ENCODE data around the gene DMPK. TPM values are rescaled to one million over a fixed set of nuclear protein-coding genes. Genes with fewer than 3 reads are reported as not detected.

DMPK gene
- polyA plus RNA-seq, 3 donors: 36.1 to 119 (median 40.8) TPM

DNA sequence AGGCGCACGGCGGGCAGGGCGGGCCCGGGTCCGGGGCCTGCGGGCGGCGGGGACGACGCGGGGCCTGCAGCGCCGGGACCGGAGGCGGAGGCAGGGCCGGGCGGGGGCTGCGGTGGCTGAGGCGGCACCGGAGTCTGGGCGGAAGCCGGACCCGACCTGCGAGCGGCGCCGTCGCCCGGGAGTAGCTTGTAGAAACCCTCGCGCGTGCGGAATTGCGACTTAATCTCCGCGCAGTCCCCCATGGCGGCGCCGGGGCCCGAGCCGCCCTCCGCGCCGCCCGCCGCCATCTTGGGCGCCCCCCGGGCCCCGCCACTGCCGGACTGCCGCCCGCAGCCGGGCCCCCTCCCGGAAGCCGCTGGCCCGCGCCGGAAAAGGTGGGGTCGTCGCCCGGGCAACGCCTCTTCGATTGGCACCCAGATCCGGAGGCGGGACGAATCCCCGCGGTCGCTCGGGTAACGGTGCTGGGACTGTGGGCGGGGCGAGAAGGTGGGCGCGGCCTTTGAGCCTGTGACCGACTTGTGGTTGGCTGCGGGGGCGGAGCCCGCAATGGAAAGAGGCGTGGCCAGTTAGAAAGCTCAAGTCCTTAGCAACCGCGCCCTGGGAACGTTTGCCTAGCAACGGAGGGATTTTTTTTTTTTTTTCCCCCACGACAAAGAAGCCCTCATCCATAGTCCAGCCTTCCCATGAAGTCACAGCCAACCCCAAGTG lies 10.3 kb upstream of the DMPK start, which contains the start of gene DMWD:
DMWD (minus strand) TSS at position 376 of the 708 bp plus-strand sequence; CDS start at position 287, 89 bp downstream.
- peak within 1 kb of the TSS; percentile 49 for H3K27ac ChIP-seq (ENCODE audit: low read depth, low read length)
- WGBS, 3 donors: 0% methylated on average over 52 to 86 of the region's 86 CpGs

DNA sequence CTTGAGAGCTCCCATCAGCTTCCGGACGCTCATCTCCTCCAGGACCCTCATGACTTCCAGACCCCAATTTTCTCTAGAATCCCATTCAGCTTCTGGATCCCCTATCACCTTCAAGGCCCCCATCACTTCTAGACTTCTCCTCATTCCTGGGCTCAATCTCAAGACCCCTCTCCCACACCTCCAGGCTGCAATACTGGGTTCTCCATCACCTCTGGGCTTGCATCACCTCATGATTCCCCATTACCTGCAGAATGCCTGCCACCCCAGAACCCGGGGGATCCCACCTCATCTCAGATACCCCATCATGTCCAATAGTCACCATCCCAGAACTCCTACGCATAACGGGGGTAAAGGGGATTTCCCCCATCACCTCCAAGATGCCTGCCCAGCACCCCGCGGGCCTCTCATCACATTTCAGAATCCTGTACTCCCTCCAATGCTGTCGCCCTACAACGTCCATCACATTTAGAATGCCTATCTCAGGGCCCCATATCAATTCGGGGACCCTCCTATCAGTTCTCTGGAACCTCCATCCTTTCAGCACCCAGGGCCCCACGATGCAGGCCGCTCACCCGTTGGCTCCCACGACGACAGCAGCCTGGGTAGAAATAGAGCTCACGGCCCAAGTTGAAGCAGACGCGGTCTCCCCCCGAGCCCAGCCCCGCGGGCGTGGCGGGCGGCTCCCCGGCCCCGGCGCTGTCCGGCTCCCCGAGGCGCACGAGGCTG lies 9.6 kb upstream of the DMPK start:
- 6 to 7% (median 7%) methylated on average over 31 of the region's 31 CpGs for WGBS, 3 donors
- peak overlapping the region; percentile 49 for H3K27ac ChIP-seq (ENCODE audit: low read depth, low read length)

DNA sequence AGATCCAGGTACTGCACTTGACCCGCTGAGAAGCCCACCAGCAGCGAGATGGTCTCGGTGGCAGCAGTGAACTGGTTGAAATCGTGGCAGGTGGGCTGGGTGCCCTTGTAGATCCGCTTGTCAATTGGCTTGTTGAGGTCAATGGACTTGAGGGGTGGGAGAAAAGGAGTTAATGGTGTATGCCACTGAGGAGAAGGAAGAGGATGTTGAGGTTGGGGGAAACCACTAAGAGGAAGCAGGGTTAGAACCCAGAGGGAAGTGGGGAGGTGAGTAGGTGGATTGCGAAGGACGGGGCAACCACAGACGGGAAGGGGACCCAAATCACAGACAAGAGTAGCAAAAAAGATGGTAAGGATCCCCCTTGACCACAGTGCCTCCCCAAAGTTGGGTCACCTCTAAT lies 8.7 kb upstream of the DMPK start:
- 52 to 83% (median 54%) methylated on average over 8 of the region's 8 CpGs for WGBS, 3 donors
- H3K27ac ChIP-seq (ENCODE audit: low read depth, low read length): no peak overlapping the region

DNA sequence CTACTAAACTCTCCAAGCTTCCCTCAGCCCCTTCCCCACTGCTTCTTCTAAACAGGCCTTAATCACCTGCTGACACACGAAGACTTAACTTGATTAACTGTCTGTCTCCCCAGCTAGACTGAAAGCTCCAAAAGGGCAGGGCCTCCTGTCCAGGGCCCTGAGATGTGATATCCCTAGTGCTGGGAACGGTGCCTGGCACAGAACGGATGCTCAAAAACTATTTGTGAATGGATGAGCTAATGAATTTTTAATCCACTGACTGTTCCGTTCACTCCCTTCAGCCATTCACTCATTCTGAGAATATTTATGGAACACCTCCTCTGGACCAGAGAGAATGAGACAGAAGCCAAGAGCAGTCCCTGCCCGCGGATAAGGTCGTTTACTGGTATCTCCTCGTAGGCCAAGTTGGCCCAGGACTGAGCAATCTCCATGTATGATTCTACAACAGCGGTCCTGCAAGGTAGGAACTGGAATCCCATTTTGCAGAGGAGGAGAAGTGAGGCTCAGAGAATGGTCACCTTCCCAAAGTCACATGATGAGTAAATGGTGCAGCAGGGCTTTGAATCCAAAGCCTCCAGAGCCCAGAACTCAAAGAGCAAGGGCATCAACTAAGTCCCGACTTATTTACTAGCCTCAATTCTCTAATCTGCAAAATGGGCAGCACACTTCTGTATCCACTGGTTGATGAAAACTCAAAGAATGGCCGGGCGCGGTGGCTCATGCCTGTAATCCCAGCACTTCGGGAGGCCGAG lies 6.9 kb upstream of the DMPK start:
- H3K27ac ChIP-seq (ENCODE audit: low read depth, low read length): no peak overlapping the region
- 92 to 93% (median 92%) methylated on average over 15 of the region's 15 CpGs for WGBS, 3 donors

DNA sequence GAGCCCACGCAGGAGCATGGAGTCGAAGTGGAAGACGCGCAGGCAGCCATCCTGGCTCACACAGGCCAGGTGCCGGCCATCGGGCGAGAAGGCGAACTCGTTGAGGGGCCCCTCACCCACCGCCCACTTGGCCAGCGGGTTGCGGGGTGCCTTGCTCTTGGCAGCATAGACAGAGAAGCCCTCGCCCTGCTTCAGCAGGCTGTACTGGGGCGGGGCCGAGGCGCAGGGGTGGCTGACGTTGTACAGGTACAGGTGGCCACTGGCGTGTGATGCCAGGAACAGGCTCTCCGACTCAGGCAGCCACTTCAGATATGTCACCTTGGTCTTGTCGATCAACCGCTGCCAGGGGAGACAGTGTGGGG lies 4.2 kb upstream of the DMPK start:
- no peak overlapping the region for H3K27ac ChIP-seq (ENCODE audit: low read depth, low read length)
- WGBS, 3 donors: 88 to 93% (median 93%) methylated on average over 21 of the region's 21 CpGs

DNA sequence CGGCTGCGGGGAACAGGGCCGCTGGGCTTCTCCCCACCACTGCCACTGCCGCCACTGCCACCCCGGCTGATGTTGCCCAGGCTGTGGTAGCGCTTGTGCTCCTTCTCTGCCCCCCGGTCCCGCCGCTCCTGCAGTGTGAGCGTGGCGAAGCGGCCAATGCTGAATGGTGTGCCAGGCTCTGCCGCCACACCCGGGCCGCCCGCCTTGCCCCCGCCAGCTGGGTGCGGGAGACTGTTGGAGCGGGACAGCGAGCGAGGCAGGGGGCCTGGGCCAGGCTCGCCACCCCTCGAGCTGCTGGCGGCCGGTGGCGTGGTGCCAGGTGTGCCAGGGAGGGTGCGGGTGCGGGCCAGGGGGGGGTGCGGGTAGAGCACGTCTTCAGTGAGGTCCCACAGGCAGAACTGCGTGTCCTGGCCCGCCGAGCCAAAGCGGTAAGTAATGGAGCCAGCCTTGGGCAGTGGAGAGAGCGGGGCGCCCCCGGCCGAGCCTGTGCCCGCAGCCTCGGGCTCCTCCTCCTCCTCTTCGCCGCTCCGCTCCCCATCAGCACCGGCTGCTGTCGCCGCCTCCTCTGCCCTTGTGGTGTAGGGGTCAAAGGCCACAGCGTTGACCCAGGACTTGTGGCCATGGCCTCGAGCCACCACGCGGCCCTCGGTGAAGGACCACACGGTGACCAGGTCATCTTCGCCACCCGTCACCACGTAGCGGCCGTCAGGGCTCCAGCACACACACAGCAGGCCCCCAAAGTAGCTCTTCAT lies 3.7 kb upstream of the DMPK start:
- H3K27ac ChIP-seq (ENCODE audit: low read depth, low read length): no peak overlapping the region
- WGBS, 3 donors: 90 to 97% (median 92%) methylated on average over 47 to 57 of the region's 57 CpGs

DNA sequence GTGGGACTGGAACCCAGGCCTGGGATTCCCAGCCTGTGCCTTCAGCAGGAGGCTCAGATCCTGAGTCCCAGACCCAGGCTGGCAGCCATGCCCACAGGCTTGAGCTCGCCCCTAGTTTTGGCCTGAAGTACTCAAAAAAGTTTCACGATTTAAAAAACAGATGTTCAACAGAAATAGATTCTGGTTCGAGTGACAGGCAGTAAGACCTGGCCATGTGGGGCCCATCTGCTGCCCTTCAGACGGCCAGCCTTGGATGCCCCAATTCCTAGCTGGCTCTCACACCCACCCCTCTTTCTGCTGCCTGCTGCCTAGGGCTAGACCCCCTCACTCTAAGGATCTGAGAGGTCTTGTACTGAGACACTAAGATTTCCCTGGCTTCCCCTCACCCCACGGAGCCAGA lies 2.8 kb upstream of the DMPK start:
- H3K27ac ChIP-seq (ENCODE audit: low read depth, low read length): no peak overlapping the region
- WGBS, 3 donors: 71 to 80% (median 80%) methylated on average over 5 of the region's 5 CpGs

DNA sequence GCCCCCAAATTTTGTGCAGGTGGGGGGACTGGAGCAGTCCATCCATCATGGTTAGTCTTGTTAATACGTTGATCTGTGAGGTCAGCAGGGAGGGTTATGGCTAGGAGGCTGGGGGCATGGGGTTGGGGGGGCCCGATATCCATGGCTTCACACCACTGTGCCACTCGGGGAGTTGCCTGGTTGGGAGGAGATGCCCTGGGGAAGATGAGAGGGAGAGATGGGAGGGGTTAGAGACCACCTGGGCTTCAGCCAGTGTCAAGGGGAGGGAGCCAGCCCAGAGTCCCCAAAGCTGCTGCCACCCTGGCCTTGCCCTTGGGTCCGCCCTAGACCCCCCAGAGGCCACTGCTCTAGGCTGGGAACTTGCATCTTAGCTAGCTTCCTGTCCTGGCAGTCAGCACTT lies 1.8 kb upstream of the DMPK start:
- no peak overlapping the region for H3K27ac ChIP-seq (ENCODE audit: low read depth, low read length)
- 75 to 87% (median 79%) methylated on average over 4 of the region's 4 CpGs for WGBS, 3 donors

DNA sequence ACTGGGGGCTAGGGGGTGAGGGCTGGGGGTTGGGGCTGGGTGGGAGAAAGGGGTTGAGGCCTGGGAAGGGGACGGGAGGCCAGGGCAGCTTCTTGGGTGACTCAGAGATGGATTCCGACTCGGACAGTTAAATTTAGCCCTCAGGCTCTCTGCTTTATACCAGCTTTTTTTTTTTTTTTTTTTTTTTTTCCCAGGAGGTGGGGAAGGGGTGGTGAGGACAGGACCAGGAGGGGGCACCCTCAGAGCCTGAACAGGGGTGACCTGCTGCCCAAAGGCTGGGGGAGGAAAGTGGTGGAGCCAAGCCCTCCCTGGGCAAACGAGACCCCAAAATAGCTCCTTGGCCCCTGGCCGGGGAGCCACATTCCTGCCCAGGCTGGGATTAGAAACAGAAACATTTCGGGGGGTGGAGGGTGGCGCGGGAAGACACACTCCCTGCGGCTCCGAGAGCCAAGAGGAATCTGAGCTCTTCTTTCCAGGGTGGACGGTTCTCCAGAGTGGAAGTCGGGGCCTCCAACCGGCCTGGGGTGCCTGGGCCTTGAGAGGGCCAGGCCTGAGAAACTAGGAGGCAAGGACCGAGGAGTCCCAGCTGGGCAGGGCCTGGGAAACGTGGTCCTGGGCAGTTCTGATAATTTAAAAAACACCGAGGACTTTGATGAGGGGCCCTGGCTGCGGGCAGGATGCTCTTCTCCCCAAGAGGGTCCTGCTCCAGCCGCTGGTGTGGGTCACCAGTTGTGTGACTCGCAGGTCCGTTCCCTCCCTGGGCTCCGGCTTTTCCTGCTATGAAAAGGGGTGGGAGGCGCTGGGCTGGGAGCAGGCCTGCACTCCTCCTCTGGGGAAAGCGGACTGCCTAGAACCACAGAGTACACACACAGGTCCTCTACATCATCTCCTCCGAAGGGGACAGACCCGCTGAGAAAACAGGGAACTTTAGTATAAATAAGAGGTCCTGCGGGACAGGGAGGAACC lies 813 bp upstream of the DMPK start:
- H3K27ac ChIP-seq (ENCODE audit: low read depth, low read length): peak overlapping the region; percentile 14
- 53 to 67% (median 61%) methylated on average over 25 to 26 of the region's 26 CpGs for WGBS, 3 donors

DNA sequence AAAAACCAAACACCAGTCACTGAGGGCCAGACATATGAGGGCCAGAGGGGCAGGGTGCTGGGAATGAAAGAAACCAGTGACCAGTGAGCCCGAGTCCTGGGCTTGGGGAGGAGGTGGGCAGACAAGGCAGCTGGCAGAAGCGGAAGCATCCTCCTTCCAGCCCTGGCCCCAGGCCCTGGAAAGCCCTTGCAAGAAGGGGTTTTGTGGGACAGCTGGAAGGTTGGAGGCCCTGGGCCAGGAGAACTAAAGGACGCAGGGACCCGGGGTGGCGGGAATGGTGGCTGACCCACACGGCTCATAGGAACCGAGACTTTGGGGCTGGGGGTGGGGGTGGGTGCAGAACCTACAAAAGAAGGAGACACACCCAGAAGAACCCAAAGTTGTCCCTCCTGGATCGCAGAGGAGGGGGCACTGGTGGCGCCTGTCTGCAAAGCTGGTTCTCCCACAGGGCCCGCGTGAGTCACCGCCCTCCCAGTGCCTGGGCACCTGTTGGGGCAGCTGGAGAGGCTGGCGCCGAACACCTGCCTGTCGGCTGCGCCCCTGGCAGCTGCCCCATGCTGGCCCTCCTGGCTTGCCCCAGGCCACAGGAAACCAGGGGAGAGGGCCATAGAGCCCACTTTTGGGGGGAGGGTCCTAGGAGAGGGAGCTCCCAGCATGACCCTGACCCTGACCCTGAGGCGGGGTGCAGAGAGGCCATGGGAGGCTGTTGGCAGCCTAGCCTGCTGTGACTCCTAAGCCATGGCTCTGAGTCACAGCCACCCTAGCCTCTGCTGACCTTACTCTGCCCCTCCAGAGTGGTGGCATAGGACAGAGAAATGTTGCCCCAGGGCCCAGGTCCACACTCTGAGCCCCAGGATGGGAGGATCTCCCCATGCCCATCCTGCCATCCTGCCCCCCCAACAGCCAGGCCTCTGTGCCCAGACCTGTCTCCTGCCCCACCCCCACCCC lies 802 bp downstream of the DMPK start:
- H3K27ac ChIP-seq (ENCODE audit: low read depth, low read length): no peak overlapping the region
- 41 to 62% (median 55%) methylated on average over 11 to 17 of the region's 17 CpGs for WGBS, 3 donors

DNA sequence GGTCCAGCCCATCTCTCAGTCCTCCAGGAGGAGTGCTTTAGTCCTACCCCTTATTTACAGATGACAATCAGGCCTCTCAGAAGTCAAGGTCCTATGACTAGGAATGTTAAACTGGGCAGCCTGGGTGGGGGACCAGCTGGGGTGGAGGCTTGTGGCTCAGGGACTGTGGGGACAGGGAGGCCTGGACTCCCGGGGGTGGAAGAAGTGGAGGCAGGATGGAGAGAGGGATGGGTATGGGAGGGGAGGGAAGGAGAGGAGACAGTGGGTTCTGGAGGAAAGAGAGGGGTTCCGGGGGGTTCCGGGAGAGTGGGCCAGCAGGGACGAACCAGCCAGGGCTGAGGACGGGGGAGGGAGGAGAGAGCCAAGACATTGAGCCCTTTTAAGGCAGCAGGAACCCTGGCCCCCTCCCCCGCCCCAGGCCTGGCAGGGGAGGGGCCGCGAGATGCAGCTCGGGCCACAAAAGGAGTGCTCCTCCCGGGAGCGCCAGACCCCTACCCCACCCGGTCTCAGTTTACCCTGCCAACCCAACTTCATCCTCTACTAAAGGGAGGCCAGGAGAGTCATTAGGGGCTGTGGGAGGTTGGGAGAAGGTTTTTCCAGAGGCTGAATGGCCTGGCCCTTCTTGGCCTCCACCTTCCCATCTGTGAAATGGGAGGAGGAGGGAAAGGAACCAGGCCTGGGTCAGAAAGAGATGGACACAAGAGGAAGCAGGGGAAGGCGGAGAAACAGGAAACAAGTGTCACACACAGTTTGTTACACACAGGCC lies 1.7 kb downstream of the DMPK start:
- no peak overlapping the region for H3K27ac ChIP-seq (ENCODE audit: low read depth, low read length)
- 21 to 38% (median 24%) methylated on average over 10 to 13 of the region's 13 CpGs for WGBS, 3 donors

DNA sequence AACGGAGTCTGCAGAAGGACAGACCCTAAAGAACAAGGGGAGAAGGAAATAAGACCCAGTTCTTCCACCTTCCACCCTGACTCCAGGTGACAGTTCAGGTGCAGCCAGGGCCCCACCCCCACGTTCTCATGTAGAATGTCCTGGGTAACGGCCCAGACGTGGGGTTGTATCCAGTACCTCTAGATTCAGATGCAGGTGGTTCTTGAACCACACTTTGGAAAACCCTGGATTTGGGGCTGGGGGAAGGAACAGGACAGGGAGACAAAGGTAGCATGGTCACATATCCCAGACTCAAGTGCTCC lies 2.2 kb downstream of the DMPK start:
- 33 to 52% (median 51%) methylated on average over 4 of the region's 4 CpGs for WGBS, 3 donors
- H3K27ac ChIP-seq (ENCODE audit: low read depth, low read length): no peak overlapping the region

DNA sequence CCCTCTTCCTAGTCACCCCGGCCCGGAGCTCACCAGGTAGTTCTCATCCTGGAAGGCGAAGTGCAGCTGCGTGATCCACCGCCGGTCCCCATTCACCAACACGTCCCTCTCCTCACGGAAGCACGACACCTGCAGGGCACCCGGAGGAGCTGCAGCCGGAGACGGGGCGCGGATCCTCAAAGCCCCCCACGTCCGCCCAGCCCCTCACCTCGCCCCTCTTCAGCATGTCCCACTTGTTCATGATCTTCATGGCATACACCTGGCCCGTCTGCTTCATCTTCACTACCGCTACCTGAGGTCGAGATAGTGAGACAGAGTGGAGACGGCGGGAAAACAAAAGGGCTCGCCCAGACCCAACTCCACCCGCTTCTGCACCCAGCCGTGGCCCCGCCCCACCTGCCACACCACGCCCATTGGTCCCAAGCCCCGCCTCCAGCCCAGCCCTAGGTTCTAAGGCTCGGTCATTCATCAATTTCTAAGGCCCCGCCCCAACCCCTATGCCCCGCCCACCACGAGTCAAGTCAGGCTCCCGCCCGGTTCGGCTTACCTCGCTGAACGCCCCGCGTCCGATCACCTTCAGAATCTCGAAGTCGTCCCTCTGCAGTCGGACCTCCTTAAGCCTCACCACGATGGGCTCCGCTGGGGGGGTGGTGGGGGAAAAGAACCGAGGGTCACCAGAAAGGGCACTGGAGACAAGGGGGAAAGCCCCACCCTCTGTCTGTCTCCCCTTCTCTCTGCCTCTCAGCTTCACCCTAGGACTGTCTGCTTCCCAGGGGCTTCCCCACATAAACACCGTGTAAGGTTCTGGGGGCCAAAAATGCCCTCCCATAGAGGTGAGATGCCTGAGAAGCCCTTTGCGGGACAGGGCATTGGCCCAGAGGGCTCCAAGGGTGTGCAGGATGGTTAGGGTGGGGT lies 2.8 kb downstream of the DMPK start:
- 9 to 23% (median 16%) methylated on average over 48 of the region's 48 CpGs for WGBS, 3 donors
- H3K27ac ChIP-seq (ENCODE audit: low read depth, low read length): no peak overlapping the region

DNA sequence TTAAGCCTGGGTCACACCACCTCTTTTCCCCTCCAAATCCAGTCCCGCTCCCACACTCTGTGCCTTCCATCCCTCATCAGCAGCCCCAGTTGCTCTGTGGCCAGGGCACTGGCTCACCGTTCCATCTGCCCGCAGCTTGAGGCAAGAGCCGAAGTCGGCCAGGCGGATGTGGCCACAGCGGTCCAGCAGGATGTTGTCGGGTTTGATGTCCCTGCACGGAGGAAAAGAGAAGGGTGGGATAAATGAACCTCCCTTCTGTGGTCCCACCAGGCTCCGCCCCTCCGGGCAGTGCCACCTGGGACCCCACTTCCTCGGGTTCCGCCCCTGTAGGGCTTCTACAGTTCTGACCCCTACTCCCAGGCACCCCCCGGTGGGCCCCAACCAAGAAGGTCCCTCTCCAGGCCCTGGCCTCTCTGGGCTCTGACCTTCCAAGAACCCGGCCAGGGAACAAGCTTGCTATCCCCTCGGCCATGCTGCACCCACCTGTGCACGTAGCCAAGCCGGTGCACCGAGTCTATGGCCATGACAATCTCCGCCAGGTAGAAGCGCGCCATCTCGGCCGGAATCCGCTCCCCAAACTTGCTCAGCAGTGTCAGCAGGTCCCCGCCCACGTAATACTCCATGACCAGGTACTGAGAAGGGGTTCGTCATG lies 4.2 kb downstream of the DMPK start:
- no peak overlapping the region for H3K27ac ChIP-seq (ENCODE audit: low read depth, low read length)
- 93 to 97% (median 95%) methylated on average over 28 of the region's 28 CpGs for WGBS, 3 donors
